ENCODE measurements around the gene ADARB1. TPM values are rescaled to one million over a fixed set of nuclear protein-coding genes. Genes with fewer than 3 reads are reported as not detected.

The ADARB1 gene
- total and polyA plus RNA-seq, 3 experiments from 2014 or later = 11.8 to 29.5 (median 28.9) TPM

- Histone ChIP-seq H3K27ac (ENCODE audit: low read depth, low read length) (no peak overlapping the region), H3K4me3 (ENCODE audit: low read length) (no peak overlapping the region), H3K27me3 (ENCODE audit: insufficient read depth, low read length, poor library complexity, severe bottlenecking) (peaks cover 19% of the 10 kb centered on the region), H3K9me3 (ENCODE audit: low read length) (no peaks in the 10 kb centered on the region), H3K4me1 (ENCODE audit: insufficient read depth, low read length) (no peaks in the 10 kb centered on the region), H3K36me3 (ENCODE audit: insufficient read depth, low read length) (no peaks in the 10 kb centered on the region)
- Mint-ChIP-seq H3K36me3 (no peaks in the 10 kb centered on the region), H3K4me3 (no peak overlapping the region), H3K27ac (peak overlapping the region in 1 of 8 donors; percentile 8), H3K4me1 (peaks cover 0 to 3% (median 0%) of the 10 kb centered on the region in 3 donors), H3K27me3 (peaks cover 5 to 43% of the 10 kb centered on the region in 2 donors), H3K9me3 (no peaks in the 10 kb centered on the region)
- ChIA-PET POLR2A (no interaction called here), CTCF (no interaction called here)
- no peak for DNase-seq
These were observed 18.0 kb upstream of the ADARB1 start for GRCh38 chr21:45056296-45056904.

- Histone ChIP-seq H3K27me3 (ENCODE audit: insufficient read depth, low read length, poor library complexity, severe bottlenecking) (peaks cover 19% of the 10 kb centered on the region), H3K36me3 (ENCODE audit: insufficient read depth, low read length) (no peaks in the 10 kb centered on the region), H3K27ac (ENCODE audit: low read depth, low read length) (no peak overlapping the region), H3K9me3 (ENCODE audit: low read length) (no peaks in the 10 kb centered on the region), H3K4me1 (ENCODE audit: insufficient read depth, low read length) (no peaks in the 10 kb centered on the region), H3K4me3 (ENCODE audit: low read length) (no peak overlapping the region)
- H3K27me3 Mint-ChIP-seq = peaks cover 5 to 43% of the 10 kb centered on the region in 2 donors
- CTCF ChIA-PET = no interaction called here
- no peaks in the 10 kb centered on the region for H3K9me3 Mint-ChIP-seq
- POLR2A ChIA-PET = no interaction called here
- peaks cover 0 to 3% (median 0%) of the 10 kb centered on the region in 3 donors for H3K4me1 Mint-ChIP-seq
- no peaks in the 10 kb centered on the region for H3K36me3 Mint-ChIP-seq
- peak overlapping the region in 1 of 8 donors; percentile 8 for H3K27ac Mint-ChIP-seq
- peak in 1 of 5 donors; percentile 37 for DNase-seq
- no peak overlapping the region for H3K4me3 Mint-ChIP-seq
These were observed 17.3 kb upstream of the ADARB1 start for GRCh38 chr21:45056917-45057560.

GRCh38 chr21:45057886-45058285 lies 16.5 kb upstream of the ADARB1 start:
- no peak for DNase-seq

GRCh38 chr21:45059121-45059520 lies 15.3 kb upstream of the ADARB1 start:
- POLR2A ChIA-PET = no interaction called here

More at GRCh38 chr21:45057886-45058285, 16.5 kb upstream of the ADARB1 start:
- H3K27me3 ChIP-seq (ENCODE audit: insufficient read depth, low read length, poor library complexity, severe bottlenecking) = peaks cover 17% of the 10 kb centered on the region
- no peaks in the 10 kb centered on the region for H3K9me3 ChIP-seq (ENCODE audit: low read length)
- Mint-ChIP-seq H3K9me3 (no peaks in the 10 kb centered on the region), H3K4me1 (peaks cover 0 to 3% (median 0%) of the 10 kb centered on the region in 3 donors), H3K27me3 (peaks cover 5 to 44% of the 10 kb centered on the region in 2 donors), H3K36me3 (no peaks in the 10 kb centered on the region), H3K4me3 (no peak overlapping the region), H3K27ac (no peak overlapping the region)
- H3K27ac ChIP-seq (ENCODE audit: low read depth, low read length) = no peak overlapping the region
- CTCF ChIA-PET = no interaction called here
- H3K36me3 ChIP-seq (ENCODE audit: insufficient read depth, low read length) = no peaks in the 10 kb centered on the region
- no peaks in the 10 kb centered on the region for H3K4me1 ChIP-seq (ENCODE audit: insufficient read depth, low read length)
- POLR2A ChIA-PET = no interaction called here
- H3K4me3 ChIP-seq (ENCODE audit: low read length) = no peak overlapping the region

GRCh38 chr21:45060089-45060488 lies 14.3 kb upstream of the ADARB1 start:
- Mint-ChIP-seq H3K4me1 (no peaks in the 10 kb centered on the region), H3K9me3 (no peaks in the 10 kb centered on the region), H3K36me3 (no peaks in the 10 kb centered on the region), H3K27me3 (peaks cover 8 to 25% of the 10 kb centered on the region in 2 donors), H3K4me3 (no peak overlapping the region), H3K27ac (peak overlapping the region in 1 of 8 donors; percentile 22)
- Histone ChIP-seq H3K4me3 (ENCODE audit: low read length) (no peak overlapping the region), H3K36me3 (ENCODE audit: insufficient read depth, low read length) (no peaks in the 10 kb centered on the region), H3K27me3 (ENCODE audit: insufficient read depth, low read length, poor library complexity, severe bottlenecking) (peaks cover 4% of the 10 kb centered on the region), H3K4me1 (ENCODE audit: insufficient read depth, low read length) (no peaks in the 10 kb centered on the region), H3K27ac (ENCODE audit: low read depth, low read length) (no peak overlapping the region), H3K9me3 (ENCODE audit: low read length) (no peaks in the 10 kb centered on the region)
- DNase-seq = no peak
- ChIA-PET POLR2A (no interaction called here), CTCF (no interaction called here)

More at GRCh38 chr21:45059121-45059520, 15.3 kb upstream of the ADARB1 start:
- DNase-seq = no peak
- no peaks in the 10 kb centered on the region for H3K36me3 Mint-ChIP-seq
- H3K4me3 ChIP-seq (ENCODE audit: low read length) = no peak overlapping the region
- peaks cover 5 to 35% of the 10 kb centered on the region in 2 donors for H3K27me3 Mint-ChIP-seq
- H3K9me3 Mint-ChIP-seq = no peaks in the 10 kb centered on the region
- H3K27ac ChIP-seq (ENCODE audit: low read depth, low read length) = no peak overlapping the region
- H3K27me3 ChIP-seq (ENCODE audit: insufficient read depth, low read length, poor library complexity, severe bottlenecking) = peaks cover 7% of the 10 kb centered on the region
- no peak overlapping the region for H3K4me3 Mint-ChIP-seq
- H3K4me1 Mint-ChIP-seq = peaks cover 0 to 3% (median 0%) of the 10 kb centered on the region in 3 donors
- H3K9me3 ChIP-seq (ENCODE audit: low read length) = no peaks in the 10 kb centered on the region
- H3K27ac Mint-ChIP-seq = no peak overlapping the region
- CTCF ChIA-PET = no interaction called here
- H3K36me3 ChIP-seq (ENCODE audit: insufficient read depth, low read length) = no peaks in the 10 kb centered on the region
- H3K4me1 ChIP-seq (ENCODE audit: insufficient read depth, low read length) = no peaks in the 10 kb centered on the region

GRCh38 chr21:45060675-45061311 lies 13.6 kb upstream of the ADARB1 start:
- Histone ChIP-seq H3K4me3 (ENCODE audit: low read length) (no peak overlapping the region), H3K9me3 (ENCODE audit: low read length) (no peaks in the 10 kb centered on the region), H3K36me3 (ENCODE audit: insufficient read depth, low read length) (no peaks in the 10 kb centered on the region), H3K4me1 (ENCODE audit: insufficient read depth, low read length) (no peaks in the 10 kb centered on the region), H3K27ac (ENCODE audit: low read depth, low read length) (no peak overlapping the region), H3K27me3 (ENCODE audit: insufficient read depth, low read length, poor library complexity, severe bottlenecking) (peaks cover 4% of the 10 kb centered on the region)
- ChIA-PET POLR2A (no interaction called here), CTCF (no interaction called here)
- Mint-ChIP-seq H3K4me3 (no peak overlapping the region), H3K27ac (peak overlapping the region in 1 of 8 donors; percentile 29), H3K36me3 (no peaks in the 10 kb centered on the region), H3K9me3 (no peaks in the 10 kb centered on the region), H3K27me3 (peaks cover 8 to 25% of the 10 kb centered on the region in 2 donors), H3K4me1 (no peaks in the 10 kb centered on the region)
- no peak for DNase-seq

GRCh38 chr21:45064091-45064490 lies 10.3 kb upstream of the ADARB1 start:
- no peaks in the 10 kb centered on the region for H3K27me3 ChIP-seq (ENCODE audit: insufficient read depth, low read length, poor library complexity, severe bottlenecking)
- ChIA-PET CTCF (interaction anchor here (1.0 to 2.4 kb wide), 4 partner anchors 9 to 74 kb away, joined by 3 to 6 read pairs (median 3); no protein-coding TSS in a partner anchor), POLR2A (no interaction called here)
- Mint-ChIP-seq H3K4me1 (no peaks in the 10 kb centered on the region), H3K27ac (no peak overlapping the region), H3K4me3 (no peak overlapping the region), H3K9me3 (no peaks in the 10 kb centered on the region), H3K36me3 (no peaks in the 10 kb centered on the region), H3K27me3 (peaks cover 2 to 3% of the 10 kb centered on the region in 2 donors)
- H3K4me1 ChIP-seq (ENCODE audit: insufficient read depth, low read length) = no peaks in the 10 kb centered on the region
- H3K4me3 ChIP-seq (ENCODE audit: low read length) = no peak overlapping the region
- H3K9me3 ChIP-seq (ENCODE audit: low read length) = no peaks in the 10 kb centered on the region
- DNase-seq = no peak
- no peak overlapping the region for H3K27ac ChIP-seq (ENCODE audit: low read depth, low read length)
- H3K36me3 ChIP-seq (ENCODE audit: insufficient read depth, low read length) = no peaks in the 10 kb centered on the region

Measured in CD8-positive, alpha-beta memory T cell (primary cell).